Left colon (tissue), 2 donors: ENCODE results near the gene UQCC2. TPM values are rescaled to one million over a fixed set of nuclear protein-coding genes. Genes with fewer than 3 reads are reported as not detected.

Experiments
- ATAC-seq: fragments of 200-7000 bp; cut with Tn5 transposase; one replicate; pipeline ENCODE4 v1.9.1; 2020; ENCODE audit warnings: mild to moderate bottlenecking, moderate library complexity
- DNase-seq, 2 donors: peaks; one replicate each; pipeline ENCODE4 v3.0.0-alpha.2; 2020
- intact Hi-C, 2 donors: fragments of 100-400 bp; cut with DNase I in 1 of 2; cut with micrococcal nuclease in 1 of 2; formaldehyde crosslinking; loops; one replicate each; pipeline versions ENCODE4 v1.11.2 to v1.14.0; 2022; cut with DNase I, micrococcal nuclease
- total RNA-seq, 2 donors: library from RNA; stranded (reverse); fragmentation: NEBNext Ultra II Directional; extraction: Animal tissue kit (Norgen Biotek cat#: 25700); gene quantifications; one replicate each; pipeline ENCODE4 v1.2.1, GENCODE V29; 2021
- donor health status: DM: no; HTN: no; CAD: no.
- donor health status: DM: yes; HTN: yes; CAD: no.

UQCC2 gene
- total RNA-seq, 2 donors from 2014 or later = 40.5 to 52.6 TPM

DNA sequence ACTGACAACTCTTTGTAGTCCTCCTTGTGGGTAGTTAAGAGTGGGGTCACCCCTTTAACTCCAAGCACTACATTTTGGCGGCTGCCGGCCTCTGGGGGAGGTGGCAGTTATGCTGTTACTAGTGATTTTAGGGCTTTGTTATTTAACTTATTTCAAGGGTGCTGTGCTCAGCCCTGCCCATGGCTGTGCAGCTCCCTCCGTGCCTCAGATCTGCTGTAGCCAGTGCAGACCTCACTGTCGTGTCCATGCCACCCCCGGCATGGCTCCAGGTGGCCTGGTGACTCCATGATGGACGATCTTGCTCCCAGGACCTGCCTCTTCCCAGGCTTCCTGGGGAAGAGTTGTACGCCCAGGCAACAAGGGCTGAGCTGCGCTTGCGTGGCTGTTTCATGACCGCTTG is 15.4 kb downstream of the UQCC2 start:
- DNase-seq = no peak
- no peak for ATAC-seq
- intact Hi-C loops = no loop called here

GRCh38 chr6:33695451-33695887 is 16.0 kb downstream of the UQCC2 start:
- ATAC-seq (no peak), DNase-seq (no peak)
- intact Hi-C loops = no loop called here

DNA sequence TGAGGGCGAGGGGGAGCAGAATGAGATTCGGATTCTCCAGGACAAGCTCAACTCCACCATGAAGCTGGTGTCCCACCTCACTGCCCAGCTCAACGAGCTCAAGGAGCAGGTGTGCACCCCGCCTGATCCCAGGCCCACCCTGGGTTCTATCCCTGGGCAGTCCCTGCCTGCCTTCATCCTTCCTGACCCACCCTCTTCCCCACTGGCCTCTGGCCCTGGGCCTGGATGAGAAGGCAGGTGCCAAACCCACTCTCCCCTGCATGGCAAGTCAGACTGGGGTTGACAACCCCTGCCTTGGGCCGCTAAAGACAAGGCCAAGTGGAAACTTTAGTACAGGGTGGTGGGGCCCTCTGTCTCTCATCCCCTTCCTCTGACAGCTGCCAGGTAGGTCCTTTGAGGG is 16.5 kb downstream of the UQCC2 start:
- ATAC-seq (no peak), DNase-seq (no peak)
- intact Hi-C loops = no loop called here

DNA sequence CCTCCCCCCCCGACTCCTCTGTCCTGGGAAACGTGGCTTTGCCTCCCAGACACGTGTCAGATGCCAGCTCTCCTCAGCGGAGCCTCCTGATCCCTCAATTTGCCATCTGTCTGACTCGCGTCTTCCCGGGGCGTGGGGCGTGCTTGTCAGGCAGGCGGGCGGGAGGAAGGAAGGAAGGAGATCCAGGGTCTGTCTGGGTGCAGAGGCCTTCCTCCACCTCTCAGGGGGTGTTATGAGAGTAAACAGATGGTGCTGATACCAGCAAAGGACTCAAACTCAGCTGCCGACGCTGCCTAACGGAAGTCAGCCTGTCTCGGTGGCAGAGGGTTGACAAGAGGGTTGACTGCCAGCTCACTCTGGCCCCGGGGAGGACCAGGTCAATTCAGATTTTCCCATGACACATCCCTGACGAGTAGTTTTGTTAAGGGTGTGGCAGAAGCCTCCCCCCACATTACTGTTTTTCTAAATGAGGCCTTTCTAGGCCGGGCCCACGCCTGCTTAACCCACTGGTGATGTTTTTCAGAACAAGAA is 17.0 kb downstream of the UQCC2 start:
- ATAC-seq = no peak
- intact Hi-C loops = no loop called here
- DNase-seq = peak in 1 of 2 donors; percentile 19

GRCh38 chr6:33693186-33694105 is 18.1 kb downstream of the UQCC2 start:
- DNase-seq (no peak), ATAC-seq (no peak)
- intact Hi-C loops = no loop called here

- intact Hi-C loops = no loop called here
- DNase-seq = peak; percentile 55 to 62
- ATAC-seq = no peak
Measured at GRCh38 chr6:33692760-33693158, 18.7 kb downstream of the UQCC2 start.

DNA sequence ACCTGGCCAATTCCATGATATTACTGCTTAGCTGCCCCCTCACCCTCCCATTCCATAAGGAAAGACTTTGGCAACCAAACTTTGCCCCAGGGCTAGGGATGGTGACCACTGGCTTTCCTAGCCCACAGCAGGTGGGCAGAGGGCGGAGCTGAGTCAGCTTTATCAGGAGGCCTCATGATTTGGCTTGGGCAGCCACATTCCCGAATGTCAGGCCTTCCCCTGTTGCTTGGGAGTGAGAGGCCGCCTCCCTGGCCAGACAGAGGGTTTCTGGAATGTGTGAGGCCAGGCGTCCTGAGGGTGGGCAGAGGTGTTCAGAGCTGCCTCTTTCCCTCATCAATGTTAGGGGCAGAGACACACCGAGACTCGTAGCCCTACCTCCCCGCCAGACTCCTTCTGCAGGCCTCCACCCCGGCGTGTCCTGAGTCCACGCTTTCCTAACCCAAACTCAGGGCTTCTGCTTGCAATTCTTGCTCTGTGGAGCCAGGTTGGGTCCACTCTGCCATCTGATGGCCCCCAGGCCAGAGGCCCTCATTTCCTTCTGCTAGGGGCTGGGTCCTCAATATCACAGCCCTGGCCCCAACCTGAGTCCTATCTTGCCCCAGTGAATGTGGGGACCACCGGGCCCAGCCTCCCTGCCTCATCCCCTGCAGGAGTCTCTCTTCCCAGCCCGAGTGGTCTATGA is 19.3 kb downstream of the UQCC2 start:
- no peak for ATAC-seq
- DNase-seq = no peak
- intact Hi-C loops = no loop called here

DNA sequence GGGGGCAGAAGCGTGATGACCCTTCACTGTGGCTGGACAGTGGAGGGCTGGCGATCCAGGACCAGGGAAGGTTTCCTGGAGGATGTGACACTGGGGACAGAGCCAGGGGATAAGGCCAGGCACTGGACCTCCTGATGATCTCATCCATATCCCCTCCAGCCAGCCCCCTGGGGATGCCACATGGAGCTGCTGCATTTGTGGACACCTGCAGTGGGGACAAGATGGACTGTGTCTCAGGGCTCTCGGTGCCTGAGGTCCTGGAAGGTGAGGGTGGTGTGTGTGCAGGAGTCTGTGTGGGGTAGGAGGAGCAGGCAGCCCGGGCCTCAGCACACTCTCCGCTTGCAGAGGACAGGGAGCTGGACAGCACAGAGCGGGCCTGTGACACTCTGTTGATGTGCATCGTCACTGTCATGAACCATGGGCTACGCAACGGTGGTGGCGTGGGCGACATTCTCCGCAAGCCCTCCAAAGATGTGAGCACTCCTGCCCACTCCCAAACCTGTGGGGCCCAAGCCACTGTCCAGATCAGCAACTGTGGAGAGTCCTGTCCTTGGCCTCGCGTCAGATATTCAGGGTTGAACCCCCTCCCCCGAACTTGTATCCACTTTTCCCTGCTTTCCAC is 19.9 kb downstream of the UQCC2 start:
- DNase-seq (no peak), ATAC-seq (no peak)
- intact Hi-C loops = no loop called here

- no peak for ATAC-seq
- intact Hi-C loops = no loop called here
- DNase-seq = no peak
Measured at GRCh38 chr6:33690766-33691165, 20.7 kb downstream of the UQCC2 start.

- ATAC-seq = no peak
- no peak for DNase-seq
- intact Hi-C loops = no loop called here
Measured at GRCh38 chr6:33689879-33690278, 21.6 kb downstream of the UQCC2 start.

DNA sequence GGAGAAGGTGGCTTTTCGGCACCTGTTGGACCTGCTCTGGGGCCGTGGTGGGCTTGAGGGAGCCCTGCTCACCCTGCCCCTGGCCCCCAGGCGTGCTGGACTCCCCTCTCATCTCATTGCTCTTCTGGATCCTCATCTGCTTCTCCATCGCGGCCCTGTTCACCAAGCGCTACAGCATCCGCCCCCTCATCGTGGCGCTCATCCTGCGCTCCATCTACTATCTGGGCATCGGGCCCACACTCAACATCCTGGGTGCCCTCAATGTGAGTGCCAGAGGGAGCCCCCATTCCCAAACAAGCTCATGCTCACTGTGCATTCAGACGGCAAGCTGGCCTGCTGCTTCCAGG is 22.4 kb downstream of the UQCC2 start:
- intact Hi-C loops = no loop called here
- no peak for ATAC-seq
- no peak for DNase-seq

DNA sequence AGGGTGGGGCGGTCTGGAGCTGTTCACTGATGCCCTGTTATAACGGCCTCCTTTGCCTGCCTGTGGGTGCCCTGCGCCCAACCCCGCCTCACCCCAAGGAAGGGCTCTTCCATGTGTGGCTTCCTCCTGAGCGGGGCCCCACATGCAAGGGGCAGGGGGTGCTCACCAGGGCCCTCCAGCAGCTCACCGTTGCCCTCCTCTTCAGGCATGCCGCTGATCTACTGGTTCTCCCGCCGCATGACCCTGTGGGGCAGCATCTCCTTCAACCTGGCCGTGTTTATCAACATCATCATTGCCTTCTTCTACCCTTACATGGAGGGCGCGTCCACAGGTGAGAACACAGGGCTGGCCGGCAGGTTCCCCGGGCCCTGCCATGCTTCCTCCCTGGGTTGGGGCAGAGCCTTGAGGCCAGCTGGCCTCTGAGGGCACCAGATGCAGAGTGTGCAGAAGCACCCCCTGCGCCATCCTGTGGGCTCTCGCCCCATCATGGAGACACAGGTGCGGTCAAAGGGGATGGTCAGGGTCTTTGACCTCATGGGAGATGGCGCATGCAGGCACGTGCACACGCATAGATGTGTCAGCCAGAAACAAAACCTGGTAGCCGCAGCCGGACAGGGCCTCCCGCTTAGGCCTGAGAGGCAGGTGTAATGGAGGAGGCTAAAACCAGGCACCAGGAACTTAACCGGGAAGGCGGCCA is 22.9 kb downstream of the UQCC2 start:
- ATAC-seq = no peak
- intact Hi-C loops = no loop called here

DNA sequence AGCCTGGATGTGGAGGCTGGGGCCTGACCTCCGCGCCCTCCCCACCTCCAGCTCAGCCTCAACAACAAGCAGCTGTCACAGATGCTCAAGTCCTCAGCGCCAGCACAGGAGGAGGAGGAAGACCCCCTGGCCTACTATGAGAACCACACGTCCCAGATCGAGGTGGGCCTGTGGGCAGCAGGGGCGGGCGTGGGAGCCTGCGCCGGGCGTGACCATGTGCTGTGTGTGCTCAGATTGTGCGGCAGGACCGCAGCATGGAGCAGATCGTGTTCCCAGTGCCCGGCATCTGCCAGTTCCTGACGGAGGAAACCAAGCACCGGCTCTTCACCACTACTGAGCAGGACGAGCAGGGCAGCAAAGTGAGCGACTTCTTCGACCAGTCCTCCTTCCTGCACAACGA is 23.5 kb downstream of the UQCC2 start:
- DNase-seq (no peak), ATAC-seq (no peak)
- intact Hi-C loops = no loop called here

More for the DNA sequence above, 22.9 kb downstream of the UQCC2 start:
- DNase-seq = no peak

DNA sequence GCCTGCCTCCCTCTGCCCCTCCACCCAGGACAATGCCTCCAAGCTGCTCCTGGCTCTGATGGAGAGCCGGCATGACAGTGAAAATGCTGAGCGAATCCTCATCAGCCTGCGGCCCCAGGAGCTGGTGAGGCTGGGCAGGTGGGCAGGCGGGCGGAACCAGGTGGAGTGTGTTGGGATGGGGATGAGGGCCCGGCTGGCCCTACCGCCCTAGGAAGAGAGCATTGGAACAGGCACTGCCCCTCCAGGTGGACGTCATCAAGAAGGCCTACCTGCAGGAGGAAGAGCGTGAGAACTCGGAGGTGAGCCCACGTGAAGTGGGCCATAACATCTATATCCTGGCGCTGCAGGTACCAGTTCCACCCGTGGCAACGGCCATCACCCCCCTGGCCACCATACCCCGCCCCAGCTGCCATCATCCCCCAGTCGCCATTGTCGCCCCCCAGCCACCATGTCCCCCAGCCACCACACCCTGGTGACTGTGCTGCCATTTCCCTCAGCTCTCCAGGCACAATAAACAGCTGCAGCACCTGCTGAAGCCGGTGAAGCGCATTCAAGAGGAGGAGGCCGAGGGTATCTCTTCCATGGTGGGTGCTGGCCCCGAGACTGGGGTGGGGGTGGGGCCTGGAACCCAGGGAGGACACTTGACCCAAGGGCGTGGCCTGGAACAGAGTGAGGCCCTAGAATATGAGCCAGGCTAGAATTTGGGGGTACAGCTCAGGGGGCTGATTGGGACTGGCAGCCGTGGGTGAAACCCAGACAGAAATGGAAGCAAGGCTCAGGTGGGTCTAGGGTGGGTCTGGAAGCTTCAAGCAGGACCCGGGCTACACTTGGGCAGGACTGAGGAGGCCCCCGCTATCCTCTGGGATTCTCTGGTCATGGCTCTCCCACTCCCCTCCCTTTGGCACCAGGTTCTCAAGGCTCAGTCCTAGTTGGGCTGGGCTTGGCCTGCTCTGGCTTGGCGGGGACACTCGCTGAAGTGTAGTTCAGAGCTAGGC is 24.2 kb downstream of the UQCC2 start:
- DNase-seq (no peak), ATAC-seq (no peak)
- intact Hi-C loops = no loop called here

DNA sequence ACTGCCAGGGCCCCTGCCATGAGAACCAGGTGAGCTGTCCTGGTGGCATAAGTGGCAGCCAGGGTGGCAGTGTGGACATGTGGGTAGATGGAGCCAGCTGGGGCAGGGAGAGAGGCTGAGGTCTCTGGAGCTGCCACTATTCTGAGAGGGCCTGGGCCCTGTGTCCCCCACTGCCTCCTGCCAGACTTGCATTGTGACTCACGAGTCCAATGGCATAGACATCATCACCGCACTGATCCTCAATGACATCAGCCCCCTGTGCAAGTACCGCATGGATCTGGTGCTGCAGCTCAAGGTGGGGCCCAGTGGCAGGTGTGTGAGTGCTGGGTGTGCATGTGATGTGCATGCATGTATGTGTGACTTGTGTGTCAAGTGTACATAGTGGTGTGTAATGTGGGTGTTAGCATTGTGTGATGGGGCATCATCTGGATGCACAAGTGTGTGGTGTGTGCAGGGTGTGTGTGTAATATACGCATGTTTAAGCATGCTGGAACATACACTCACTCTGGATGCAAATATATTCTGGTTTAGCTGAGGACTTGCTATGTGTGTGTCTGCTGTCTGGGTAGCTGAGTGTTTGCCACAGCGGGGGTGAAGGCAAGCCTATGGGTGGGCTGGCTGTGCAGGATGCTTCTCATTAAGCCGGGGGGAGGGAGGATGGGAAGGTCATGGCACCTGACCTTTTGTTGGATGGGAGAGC is 25.1 kb downstream of the UQCC2 start:
- DNase-seq = no peak
- ATAC-seq = no peak
- intact Hi-C loops = no loop called here

GRCh38 chr6:33685411-33686224 is 25.9 kb downstream of the UQCC2 start:
- DNase-seq (no peak), ATAC-seq (no peak)
- intact Hi-C loops = no loop called here

DNA sequence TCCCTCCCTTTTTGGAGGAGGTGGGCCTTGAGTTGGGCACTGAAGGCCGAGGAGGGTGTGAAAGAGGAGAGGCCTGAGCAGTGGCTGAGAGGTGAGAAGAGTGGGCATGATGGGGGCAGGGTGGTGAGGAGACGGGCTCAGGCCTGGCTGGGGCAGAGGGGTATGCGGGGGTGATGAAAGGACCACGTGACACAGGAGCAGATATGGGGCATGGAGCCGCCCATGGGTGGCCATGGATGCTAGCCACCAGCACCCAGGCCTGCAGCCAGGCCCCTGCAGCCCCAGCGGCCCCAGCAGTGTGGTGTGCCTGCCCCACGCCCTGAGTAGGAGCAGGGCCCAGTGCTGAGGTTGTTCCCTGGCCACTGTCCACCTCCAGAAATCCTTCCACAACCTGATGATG is 26.5 kb downstream of the UQCC2 start:
- ATAC-seq (no peak), DNase-seq (no peak)
- intact Hi-C loops = no loop called here
